ENCODE results near the gene MAPK8IP1. TPM values are rescaled to one million over a fixed set of nuclear protein-coding genes. Genes with fewer than 3 reads are reported as not detected.

MAPK8IP1 gene
- polyA plus RNA-seq, 2 of the 4 experiments (the other 2 are of a cell fraction), result 2.6 to 5.8 TPM

DNA sequence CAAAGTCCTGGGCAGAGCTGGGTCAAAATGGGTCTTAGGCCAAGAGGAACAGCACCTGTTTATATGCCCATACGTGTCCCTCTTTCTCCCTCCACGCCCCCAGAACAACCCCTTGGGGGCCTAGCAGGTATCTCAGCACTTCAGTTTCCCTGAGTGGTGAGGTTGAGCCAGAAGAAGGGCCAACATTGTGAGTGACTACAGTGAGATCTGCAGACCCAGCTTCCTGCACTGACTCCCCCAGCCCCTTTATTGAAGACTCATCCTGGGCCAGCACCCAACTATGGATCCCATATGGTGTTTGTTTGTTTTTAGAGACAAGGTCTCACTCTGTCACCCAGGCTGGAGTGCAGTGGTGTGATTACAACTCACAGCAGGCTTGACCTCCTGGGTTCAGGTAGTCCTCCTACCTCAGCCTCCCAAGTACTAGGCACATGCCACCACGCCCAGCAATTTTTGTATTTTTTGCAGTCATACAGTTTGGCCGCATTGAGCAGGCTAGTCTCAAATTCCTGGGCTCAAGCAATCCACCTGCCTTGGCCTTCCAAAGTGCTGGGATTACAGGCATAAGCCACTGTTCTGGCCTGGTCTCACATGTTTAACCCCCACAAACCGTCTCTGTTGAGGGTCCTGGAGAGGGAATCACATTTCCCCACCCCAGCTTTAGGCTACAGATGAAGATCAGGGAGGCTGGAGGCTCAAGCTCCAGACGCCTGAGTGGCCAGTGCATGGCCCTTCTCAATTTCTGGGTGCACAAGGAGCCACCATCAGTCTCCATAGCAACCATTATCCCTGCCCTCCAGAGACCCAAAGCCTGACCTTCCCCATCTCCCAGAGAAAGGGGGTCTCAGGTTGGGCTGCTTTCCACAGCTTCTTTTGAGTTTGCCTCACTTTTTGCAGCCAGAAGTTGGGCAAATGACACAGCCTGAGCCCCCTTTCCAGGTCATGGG, 35.4 kb downstream of the MAPK8IP1 start (continued):
- TF ChIP-seq, protein P1, sequence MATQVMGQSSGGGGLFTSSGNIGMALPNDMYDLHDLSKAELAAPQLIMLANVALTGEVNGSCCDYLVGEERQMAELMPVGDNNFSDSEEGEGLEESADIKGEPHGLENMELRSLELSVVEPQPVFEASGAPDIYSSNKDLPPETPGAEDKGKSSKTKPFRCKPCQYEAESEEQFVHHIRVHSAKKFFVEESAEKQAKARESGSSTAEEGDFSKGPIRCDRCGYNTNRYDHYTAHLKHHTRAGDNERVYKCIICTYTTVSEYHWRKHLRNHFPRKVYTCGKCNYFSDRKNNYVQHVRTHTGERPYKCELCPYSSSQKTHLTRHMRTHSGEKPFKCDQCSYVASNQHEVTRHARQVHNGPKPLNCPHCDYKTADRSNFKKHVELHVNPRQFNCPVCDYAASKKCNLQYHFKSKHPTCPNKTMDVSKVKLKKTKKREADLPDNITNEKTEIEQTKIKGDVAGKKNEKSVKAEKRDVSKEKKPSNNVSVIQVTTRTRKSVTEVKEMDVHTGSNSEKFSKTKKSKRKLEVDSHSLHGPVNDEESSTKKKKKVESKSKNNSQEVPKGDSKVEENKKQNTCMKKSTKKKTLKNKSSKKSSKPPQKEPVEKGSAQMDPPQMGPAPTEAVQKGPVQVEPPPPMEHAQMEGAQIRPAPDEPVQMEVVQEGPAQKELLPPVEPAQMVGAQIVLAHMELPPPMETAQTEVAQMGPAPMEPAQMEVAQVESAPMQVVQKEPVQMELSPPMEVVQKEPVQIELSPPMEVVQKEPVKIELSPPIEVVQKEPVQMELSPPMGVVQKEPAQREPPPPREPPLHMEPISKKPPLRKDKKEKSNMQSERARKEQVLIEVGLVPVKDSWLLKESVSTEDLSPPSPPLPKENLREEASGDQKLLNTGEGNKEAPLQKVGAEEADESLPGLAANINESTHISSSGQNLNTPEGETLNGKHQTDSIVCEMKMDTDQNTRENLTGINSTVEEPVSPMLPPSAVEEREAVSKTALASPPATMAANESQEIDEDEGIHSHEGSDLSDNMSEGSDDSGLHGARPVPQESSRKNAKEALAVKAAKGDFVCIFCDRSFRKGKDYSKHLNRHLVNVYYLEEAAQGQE (IDR thresholded peaks at IDR 0.05), result no peak
- TF ChIP-seq CEBPB (IDR thresholded peaks at IDR 0.05), result no peak

DNA sequence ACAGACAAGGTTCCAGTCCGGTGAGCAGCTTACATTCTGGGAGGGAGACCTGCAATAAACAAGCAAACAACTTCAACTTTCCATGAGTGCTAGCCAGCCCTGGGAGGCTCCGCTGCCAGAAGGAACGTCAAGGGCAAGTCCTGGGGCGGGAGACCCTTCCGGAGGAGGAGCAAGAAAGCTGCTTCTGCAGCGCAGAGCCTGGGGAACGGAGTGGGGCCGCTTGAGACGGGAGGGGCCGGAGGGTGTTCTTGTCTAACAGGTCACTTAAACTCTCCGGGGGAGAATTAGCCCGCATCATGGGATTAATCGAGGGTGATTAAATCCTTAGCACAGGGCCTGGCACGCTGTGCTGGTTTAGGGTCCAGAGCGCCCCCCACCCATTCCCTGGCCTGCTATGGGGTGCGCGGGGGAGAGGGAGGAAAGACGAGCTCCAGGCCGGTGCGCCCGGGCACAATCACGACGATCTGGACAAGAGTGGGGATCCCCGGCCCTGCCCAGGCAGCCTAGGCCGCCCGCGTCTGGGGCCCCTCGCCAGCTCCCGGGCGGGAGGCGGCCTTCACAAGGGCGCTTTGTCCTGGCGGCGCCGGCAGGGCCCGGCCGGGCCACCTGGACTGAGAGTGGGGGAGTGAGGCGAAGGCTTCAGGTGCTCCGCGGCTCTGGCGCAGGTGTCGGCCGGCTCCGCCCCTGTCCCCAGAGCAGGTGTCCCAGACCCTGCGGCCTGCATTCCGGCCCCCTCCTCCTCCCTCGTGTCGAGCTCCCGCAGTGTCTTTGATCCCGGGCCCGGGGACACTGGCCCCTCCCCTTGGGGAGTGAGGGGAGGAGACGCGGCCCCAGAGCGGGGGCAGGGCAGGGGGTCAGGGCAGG, 36.3 kb downstream of the MAPK8IP1 start:
- ChIA-PET POLR2A (interaction anchor here (0.6 kb wide), 1 partner anchor 16 kb away, joined by 3 read pairs; no protein-coding TSS in a partner anchor), CTCF (interaction anchor here (0.6 to 1.9 kb wide), 5 partner anchors 9 to 1154 kb away, joined by 3 to 9 read pairs (median 3); no protein-coding TSS in a partner anchor)
- Histone ChIP-seq H3K4me3 (peak overlapping the region; percentile 55), H3K27ac (peak overlapping the region; percentile 58 to 80; a peak in 5 of 6 replicates), H3K4me2 (peak overlapping the region; percentile 91), H3K9me3 (no peaks in the 10 kb centered on the region), H3K4me1 (peaks cover 6% of the 10 kb centered on the region; the same call in 2 of the 3 replicates)
- FAIRE-seq, result no peak
- WGBS (ENCODE audit: missing lambda C conversion rate), result 73% methylated on average over 28 of the region's 54 CpGs
- ATAC-seq, result no peak
- no peak for TF ChIP-seq FOSB (CRISPR knock-in tag; IDR thresholded peaks at IDR 0.05)
- no peak for TF ChIP-seq EHF (CRISPR knock-in tag; IDR thresholded peaks at IDR 0.05)
- TF ChIP-seq HDAC2 (IDR thresholded peaks at IDR 0.05), result no peak
- DNase-seq (ENCODE audit: low read depth in 1 of 2, low spot score in 1 of 2), result no peak

DNA sequence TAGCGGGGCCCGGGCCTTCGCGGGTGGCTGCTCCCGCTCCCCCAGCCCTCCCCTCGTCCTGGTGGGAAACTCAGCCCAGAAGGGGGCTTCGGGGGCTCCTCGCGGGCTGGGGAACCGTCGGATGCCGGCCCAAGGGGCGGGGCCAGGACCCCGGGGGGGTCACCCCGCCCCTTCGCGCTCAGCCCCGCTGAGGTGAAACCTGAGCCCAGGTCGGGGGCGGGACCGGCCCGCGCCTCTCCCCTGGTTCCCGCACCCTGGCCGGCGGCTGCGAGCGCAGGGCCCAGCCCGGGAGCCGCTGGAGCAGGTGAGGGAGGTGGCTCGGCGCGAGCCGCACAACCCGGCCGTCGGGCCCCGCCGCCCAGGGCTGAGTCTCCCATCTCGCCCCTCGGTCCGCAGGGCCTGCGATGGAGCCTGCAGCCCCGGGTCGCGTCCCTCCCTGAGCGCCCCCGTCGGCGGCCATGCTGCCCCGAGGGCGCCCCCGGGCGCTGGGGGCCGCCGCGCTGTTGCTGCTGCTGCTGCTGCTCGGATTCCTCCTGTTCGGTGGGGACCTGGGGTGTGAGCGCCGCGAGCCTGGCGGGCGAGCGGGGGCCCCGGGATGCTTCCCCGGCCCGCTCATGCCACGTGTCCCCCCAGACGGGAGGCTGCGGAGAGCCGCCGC, 37.1 kb downstream of the MAPK8IP1 start, which contains the start of gene LARGE2:
TSS of gene LARGE2 (plus strand) at position 232 of the 658 bp plus-strand sequence. CDS start at position 459, 227 bp downstream.
- TF ChIP-seq MYC (IDR thresholded peaks at IDR 0.05; ENCODE audit: borderline replicate concordance, low read length) (no peak), TP53 (CRISPR knock-in tag; IDR thresholded peaks at IDR 0.05) (no peak), SREBF2 (IDR thresholded peaks at IDR 0.05) (no peak), ZNF302 (CRISPR knock-in tag; IDR thresholded peaks at IDR 0.05) (no peak), POLR2A (IDR thresholded peaks at IDR 0.05; ENCODE audit: low read length) (no peak), ZSCAN20 (CRISPR knock-in tag; IDR thresholded peaks at IDR 0.05) (no peak), KDM5A (IDR thresholded peaks at IDR 0.05) (no peak), RARB (CRISPR knock-in tag; IDR thresholded peaks at IDR 0.05) (no peak), MAFK (IDR thresholded peaks at IDR 0.05; ENCODE audit: partially characterized antibody) (no peak), RFX5 (IDR thresholded peaks at IDR 0.05) (no peak), PHF8 (IDR thresholded peaks at IDR 0.05; ENCODE audit: borderline replicate concordance, low read depth) (no peak)
- no CpG with 5 or more reads among the region's 73 CpGs for WGBS (ENCODE audit: missing lambda C conversion rate)
- FAIRE-seq, result no peak
- peak within 1 kb of the TSS; percentile 91 for H3K4me2 ChIP-seq
- peak in 1 of 2 experiments; percentile 48 for DNase-seq (ENCODE audit: low read depth in 1 of 2, low spot score in 1 of 2)
- ATAC-seq, result no peak; a peak in 1 of 6 replicates
- peak within 1 kb of the TSS; percentile 55 for H3K4me3 ChIP-seq
- H3K9me3 ChIP-seq, result no peaks in the 10 kb centered on the region
- POLR2A ChIA-PET, result no interaction called here
- CTCF ChIA-PET, result interaction anchor here (1.0 to 1.9 kb wide), 4 partner anchors 8 to 150 kb away, joined by 3 to 9 read pairs (median 4); no protein-coding TSS in a partner anchor
- peak within 1 kb of the TSS; percentile 58 to 80; a peak in 5 of 6 replicates for H3K27ac ChIP-seq
- H3K4me1 ChIP-seq, result peaks cover 4% of the 10 kb centered on the region; the same call in 2 of the 3 replicates

Data from A549 (cell line).